Heart right ventricle (tissue), 16 donors: ENCODE measurements around the gene PTPRD. TPM values are rescaled to one million over a fixed set of nuclear protein-coding genes. Genes with fewer than 3 reads are reported as not detected.
"Not testable (repeated sequence)": the region's sequence is repeated elsewhere in the genome, so short reads cannot be mapped to it uniquely, and the experiment has no call there.

ENCODE experiments used
- ATAC-seq, 8 donors: fragments of 200-7000 bp; cut with Tn5 transposase; one replicate each; pipeline ENCODE4 v1.9.1; 2020; ENCODE audit warnings: mild to moderate bottlenecking in 8 of 8, moderate library complexity in 8 of 8, moderate number of reproducible peaks in 1 of 8
- DNase-seq, 2 donors: peaks; one replicate each; pipeline ENCODE4 v3.0.0-alpha.2; 2020
- H3K27ac ChIP-seq, 10 donors: fragments of 200-600 bp; sonication (generic) in 2 of 10; one replicate each; pipeline versions ENCODE4 v1.5.0 to v1.8.0; 2020 to 2022; ENCODE audit warnings: mild to moderate bottlenecking in 3 of 10
- H3K27me3 ChIP-seq, 7 donors: fragments of 200-600 bp; one replicate each; pipeline ENCODE4 v1.8.0; 2021 to 2022; ENCODE audit warnings: mild to moderate bottlenecking in 2 of 7
- H3K36me3 ChIP-seq, 9 donors: fragments of 200-600 bp; sonication (generic) in 1 of 9; one replicate each; pipeline versions ENCODE4 v1.5.0 to v1.8.0; 2020 to 2022; ENCODE audit warnings: mild to moderate bottlenecking in 2 of 9
- H3K4me1 ChIP-seq, 9 donors: fragments of 200-600 bp; sonication (generic) in 1 of 9; one replicate each; pipeline versions ENCODE4 v1.5.0 to v1.8.0; 2020 to 2022; ENCODE audit warnings: mild to moderate bottlenecking in 4 of 9
- H3K4me3 ChIP-seq, 10 donors: fragments of 200-600 bp; sonication (generic) in 2 of 10; one replicate each; pipeline versions ENCODE4 v1.5.0 to v1.8.0; 2020 to 2022; ENCODE audit warnings: mild to moderate bottlenecking in 7 of 10, moderate library complexity in 2 of 10
- H3K9me3 ChIP-seq, 11 donors: fragments of 200-600 bp in 10 of 11; sonication (generic) in 2 of 11; one replicate each; pipeline versions ENCODE4 v1.5.0 to v1.8.0; 2013 to 2022; ENCODE audit warnings: mild to moderate bottlenecking in 2 of 11, control low read depth in 1 of 11, moderate library complexity in 1 of 11
- WGBS, 2 donors: extraction: QIAGEN DNeasy Blood & Tissue Kit; methylation state at CpG; one replicate each; pipeline ENCODE4 v1.1.7; 2013; ENCODE audit warnings: inconsistent platforms in 1 of 2; 5-methylcytosine and 5-hydroxymethylcytosine counted together
- intact Hi-C, 10 donors: fragments of 100-400 bp; cut with DNase I; formaldehyde crosslinking; loops; one replicate each; pipeline versions ENCODE4 v1.11.1 to v1.14.2; 2022
- polyA plus RNA-seq, 2 donors: library from polyadenylated mRNA; stranded (reverse); fragments of 200-250 nt; gene quantifications; one replicate each; pipeline ENCODE4 v1.2.3, GENCODE V29; 2013
- total RNA-seq, 10 donors: library from RNA; stranded (reverse); fragmentation: NEBNext Ultra II Directional in 3 of 10; extraction: Animal tissue kit (Norgen Biotek cat#: 25700) in 3 of 10; gene quantifications; one replicate each; pipeline versions ENCODE4 v1.2.1 to v1.2.4, GENCODE V29; 2021 to 2023
- TF ChIP-seq, protein P1 (sequence below), 9 donors: fragments of 200-600 bp; sonication (generic) in 2 of 9; IDR thresholded peaks; one replicate each; pipeline versions ENCODE4 v1.5.0 to v1.8.0; 2021 to 2022; ENCODE audit warnings: antibody characterized with exemption in 9 of 9, mild to moderate bottlenecking in 5 of 9, moderate library complexity in 1 of 9
- donor health status: Arrhythmogenic right ventricular cardiomyopathy.
- donor health status: ischemic (EF 13 %, LVEDD 7.1; RV severe dilation, severe dysfunction).
- donor health status: healthy with polysubstance abuse.
- donor health status: DM: no; HTN: yes; CAD: no.
- donor health status: DM: no; HTN: no; CAD: no.
- donor health status: ischemic (EF 25% LVEDD 6.9; RV normal size, moderate dysfunction).
- donor health status: ischemic (EF 25% LVEDD 5.7; RV mildly dilated, moderate dysfunction).
- donor health status: healthy.
- donor health status: DM: yes; HTN: yes; CAD: no.
- donor health status: Ischemic cardiomyopathy.
- donor health status: ischemic (EF 35%, LVEDD 5.7; RV mildly dilated, moderate dysfunction).
- donor health status: nonischemic (EF 11% LVEDD 7.7; RV severe dilation, severe dysfunction).
- donor health status: DM: yes; HTN: yes; CAD: no.
- donor health status: PGD.
- donor health status: ischemic (EF 29% LVEDD 5.4; RV normal size, mild dysfunction).
- donor health status: nonischemic (EF 23%, LVEDD 6.1; RV moderate dilation, normal function).

PTPRD gene
- total and polyA plus RNA-seq, 12 donors: 1.4 to 25.2 (median 13.0) TPM

DNA sequence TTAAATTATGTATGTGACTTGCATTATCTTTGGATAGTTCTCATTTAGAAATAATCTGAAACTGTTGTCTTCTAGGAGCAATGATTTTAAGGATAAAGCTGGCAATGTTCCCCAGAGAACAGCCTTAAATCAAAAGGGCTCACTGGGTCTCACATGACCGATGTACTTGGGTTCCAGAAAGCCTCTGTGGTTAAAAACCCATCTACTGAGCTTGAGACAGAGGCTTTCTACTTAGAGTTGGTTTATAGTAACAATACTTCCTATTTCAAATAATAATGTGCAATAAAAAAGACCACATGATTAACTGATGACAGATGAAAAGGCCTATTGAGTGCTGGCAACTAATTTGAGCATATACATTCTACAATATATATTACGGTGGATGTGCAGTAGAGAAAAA lies 1143.5 kb downstream of the PTPRD start:
- Histone ChIP-seq H3K27me3 (no peaks in the 10 kb centered on the region), H3K4me3 (no peak overlapping the region), H3K36me3 (no peaks in the 10 kb centered on the region), H3K4me1 (no peaks in the 10 kb centered on the region), H3K27ac (no peak overlapping the region), H3K9me3 (peaks cover 0 to 12% (median 0%) of the 10 kb centered on the region in 11 donors)
- intact Hi-C loops: no loop called here
- DNase-seq: no peak
- no peak for ATAC-seq
- 79 to 86% methylated on average over 2 of the region's 2 CpGs for whole genome bisulfite sequencing, 2 donors
- TF ChIP-seq, protein P1, sequence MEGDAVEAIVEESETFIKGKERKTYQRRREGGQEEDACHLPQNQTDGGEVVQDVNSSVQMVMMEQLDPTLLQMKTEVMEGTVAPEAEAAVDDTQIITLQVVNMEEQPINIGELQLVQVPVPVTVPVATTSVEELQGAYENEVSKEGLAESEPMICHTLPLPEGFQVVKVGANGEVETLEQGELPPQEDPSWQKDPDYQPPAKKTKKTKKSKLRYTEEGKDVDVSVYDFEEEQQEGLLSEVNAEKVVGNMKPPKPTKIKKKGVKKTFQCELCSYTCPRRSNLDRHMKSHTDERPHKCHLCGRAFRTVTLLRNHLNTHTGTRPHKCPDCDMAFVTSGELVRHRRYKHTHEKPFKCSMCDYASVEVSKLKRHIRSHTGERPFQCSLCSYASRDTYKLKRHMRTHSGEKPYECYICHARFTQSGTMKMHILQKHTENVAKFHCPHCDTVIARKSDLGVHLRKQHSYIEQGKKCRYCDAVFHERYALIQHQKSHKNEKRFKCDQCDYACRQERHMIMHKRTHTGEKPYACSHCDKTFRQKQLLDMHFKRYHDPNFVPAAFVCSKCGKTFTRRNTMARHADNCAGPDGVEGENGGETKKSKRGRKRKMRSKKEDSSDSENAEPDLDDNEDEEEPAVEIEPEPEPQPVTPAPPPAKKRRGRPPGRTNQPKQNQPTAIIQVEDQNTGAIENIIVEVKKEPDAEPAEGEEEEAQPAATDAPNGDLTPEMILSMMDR (IDR thresholded peaks at IDR 0.05): no peak

DNA sequence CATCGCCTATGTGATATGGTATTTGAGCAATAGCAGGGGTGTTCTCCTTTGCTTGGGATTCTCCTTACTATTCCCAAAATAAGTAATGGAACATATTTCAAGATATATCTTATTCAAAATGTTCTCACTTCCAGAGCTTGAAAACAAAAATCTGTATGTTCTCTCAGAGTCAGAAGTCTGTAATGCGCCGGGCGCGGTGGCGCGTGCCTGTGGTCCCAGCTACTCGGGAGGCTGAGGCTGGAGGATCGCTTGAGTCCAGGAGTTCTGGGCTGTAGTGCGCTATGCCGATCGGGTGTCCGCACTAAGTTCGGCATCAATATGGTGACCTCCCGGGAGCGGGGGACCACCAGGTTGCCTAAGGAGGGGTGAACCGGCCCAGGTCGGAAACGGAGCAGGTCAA lies 1170.9 kb downstream of the PTPRD start:
- H3K9me3 ChIP-seq: peaks cover 0 to 19% (median 0%) of the 10 kb centered on the region in 11 donors
- H3K27me3 ChIP-seq, ATAC-seq, H3K36me3 ChIP-seq, H3K27ac ChIP-seq, H3K4me3 ChIP-seq, DNase-seq, H3K4me1 ChIP-seq: not testable (repeated sequence)
- intact Hi-C loops: loop anchor here in 1 of 10 donors (5.0 kb wide), 1 partner anchor 1215 kb away; no protein-coding TSS in a partner anchor
- 88 to 97% methylated on average over 14 to 15 of the region's 19 CpGs for WGBS, 2 donors

GRCh38 chr9:9437641-9438040 lies 1175.2 kb downstream of the PTPRD start:
- Histone ChIP-seq H3K36me3 (no peaks in the 10 kb centered on the region), H3K27me3 (no peaks in the 10 kb centered on the region), H3K4me1 (no peaks in the 10 kb centered on the region), H3K27ac (no peak overlapping the region), H3K9me3 (peaks cover 0 to 4% (median 0%) of the 10 kb centered on the region in 11 donors), H3K4me3 (no peak overlapping the region)
- ATAC-seq (no peak), DNase-seq (no peak)
- intact Hi-C loops: no loop called here
- WGBS, 2 donors: 69 to 75% methylated on average over 4 of the region's 4 CpGs
- TF ChIP-seq, protein P1 (IDR thresholded peaks at IDR 0.05): no peak

GRCh38 chr9:9426454-9426853 lies 1186.3 kb downstream of the PTPRD start:
- ATAC-seq, H3K9me3 ChIP-seq, H3K36me3 ChIP-seq, DNase-seq, H3K4me1 ChIP-seq, H3K4me3 ChIP-seq, H3K27me3 ChIP-seq, H3K27ac ChIP-seq, intact Hi-C loops: not testable (repeated sequence)
- WGBS, 2 donors: 90 to 91% methylated on average over 10 of the region's 10 CpGs

GRCh38 chr9:9412241-9412640 lies 1200.6 kb downstream of the PTPRD start:
- DNase-seq (no peak), ATAC-seq (no peak)
- Histone ChIP-seq H3K4me3 (no peak overlapping the region), H3K9me3 (no peaks in the 10 kb centered on the region), H3K36me3 (no peaks in the 10 kb centered on the region), H3K4me1 (no peaks in the 10 kb centered on the region), H3K27me3 (no peaks in the 10 kb centered on the region), H3K27ac (no peak overlapping the region)
- TF ChIP-seq, protein P1 (IDR thresholded peaks at IDR 0.05): no peak
- 96 to 99% methylated on average over 3 of the region's 3 CpGs for WGBS, 2 donors
- intact Hi-C loops: no loop called here
